Tibial nerve (tissue), 4 donors: ENCODE results near the gene LEUTX. TPM values are rescaled to one million over a fixed set of nuclear protein-coding genes. Genes with fewer than 3 reads are reported as not detected.

ENCODE experiments used
- DNase-seq, 2 donors: peaks; one replicate each; pipeline ENCODE4 v3.0.0-alpha.2; 2019; ENCODE audit warnings: low spot score in 2 of 2
- H3K27ac ChIP-seq, 4 donors: fragments of 200-600 bp; sonication (generic) in 3 of 4; one replicate each; pipeline ENCODE4 v1.5.1; 2017 to 2019; ENCODE audit warnings: mild to moderate bottlenecking in 1 of 4
- H3K27me3 ChIP-seq, 2 donors: fragments of 200-600 bp; sonication (generic) in 1 of 2; one replicate each; pipeline versions ENCODE4 v1.5.1 to v1.6.0; 2017 to 2019
- H3K36me3 ChIP-seq, 3 donors: fragments of 200-600 bp; sonication (generic); one replicate each; pipeline ENCODE4 v1.5.1; 2018 to 2019
- H3K4me1 ChIP-seq, 4 donors: fragments of 200-600 bp; sonication (generic) in 3 of 4; one replicate each; pipeline ENCODE4 v1.5.1; 2017 to 2019
- H3K4me3 ChIP-seq, 4 donors: fragments of 200-600 bp; sonication (generic) in 3 of 4; one replicate each; pipeline ENCODE4 v1.5.1; 2017 to 2019; ENCODE audit warnings: mild to moderate bottlenecking in 1 of 4, moderate library complexity in 1 of 4
- H3K9me3 ChIP-seq, 4 donors: fragments of 200-600 bp; sonication (generic) in 3 of 4; one replicate each; pipeline ENCODE4 v1.5.1; 2017 to 2019
- CTCF ChIP-seq, 5 experiments: fragments of 200-600 bp in 3 of 5; fragments of 450-650 bp in 2 of 5; sonication (generic) in 3 of 5; IDR thresholded peaks; one replicate each; pipeline ENCODE4 v1.5.1; 2016 to 2019; ENCODE audit warnings: antibody characterized with exemption in 5 of 5, mild to moderate bottlenecking in 3 of 5, moderate library complexity in 2 of 5
- EP300 ChIP-seq, 2 donors: sonication (generic); formaldehyde crosslinking; IDR thresholded peaks; one replicate each; pipeline ENCODE4 v1.6.1; 2017; ENCODE audit warnings: antibody characterized with exemption in 2 of 2, mild to moderate bottlenecking in 1 of 2
- POLR2A ChIP-seq, 2 donors: fragments of 450-650 bp; IDR thresholded peaks; one replicate each; pipeline ENCODE4 v1.6.1; 2017; ENCODE audit warnings: antibody characterized with exemption in 2 of 2, mild to moderate bottlenecking in 2 of 2, moderate library complexity in 2 of 2
- WGBS, 2 donors: methylation state at CpG; one replicate each; pipeline ENCODE4 v1.1.5; 2018; 5-methylcytosine and 5-hydroxymethylcytosine counted together
- total RNA-seq, 4 donors: library from RNA; depleted of rRNA; stranded (reverse); fragments of >200 nt; gene quantifications; one replicate each; pipeline ENCODE4 v1.1.0, GENCODE V29; 2016

The LEUTX gene
- total RNA-seq, 4 donors from 2014 or later: not detected

GRCh38 chr19:39820696-39821095 is 42.0 kb downstream of the LEUTX start:
- TF ChIP-seq CTCF (IDR thresholded peaks at IDR 0.05): no peak
- no peak for TF ChIP-seq POLR2A (IDR thresholded peaks at IDR 0.05)
- no peak for TF ChIP-seq EP300 (IDR thresholded peaks at IDR 0.05)

GRCh38 chr19:39823686-39824085 is 45.0 kb downstream of the LEUTX start:
- DNase-seq: no peak
- Histone ChIP-seq H3K27me3 (no peaks in the 10 kb centered on the region), H3K4me3 (peak overlapping the region; percentile 54 to 91 (median 66)), H3K9me3 (no peaks in the 10 kb centered on the region), H3K4me1 (peaks cover 0 to 27% (median 0%) of the 10 kb centered on the region in 4 donors), H3K27ac (peak overlapping the region in 3 of 4 donors; percentile 64 to 86 (median 76)), H3K36me3 (peaks cover 0 to 45% (median 4%) of the 10 kb centered on the region in 3 donors)
- TF ChIP-seq EP300 (IDR thresholded peaks at IDR 0.05) (no peak), CTCF (IDR thresholded peaks at IDR 0.05) (no peak), POLR2A (IDR thresholded peaks at IDR 0.05) (no peak)
- 20 to 31% methylated on average over 7 of the region's 7 CpGs for WGBS, 2 donors

More at GRCh38 chr19:39820696-39821095, 42.0 kb downstream of the LEUTX start:
- Histone ChIP-seq H3K4me1 (peaks cover 0 to 27% (median 0%) of the 10 kb centered on the region in 4 donors), H3K27ac (no peak overlapping the region), H3K4me3 (no peak overlapping the region), H3K36me3 (peaks cover 0 to 32% (median 0%) of the 10 kb centered on the region in 3 donors), H3K27me3 (no peaks in the 10 kb centered on the region), H3K9me3 (no peaks in the 10 kb centered on the region)
- WGBS, 2 donors: 92 to 95% methylated on average over 6 of the region's 6 CpGs
- DNase-seq: no peak

GRCh38 chr19:39824143-39825092 is 45.8 kb downstream of the LEUTX start:
- peaks cover 0 to 52% (median 4%) of the 10 kb centered on the region in 3 donors for H3K36me3 ChIP-seq
- H3K27me3 ChIP-seq: no peaks in the 10 kb centered on the region
- H3K4me1 ChIP-seq: peaks cover 0 to 27% (median 0%) of the 10 kb centered on the region in 4 donors
- H3K4me3 ChIP-seq: peak overlapping the region; percentile 54 to 91 (median 66)
- DNase-seq: peak; percentile 83 to 91
- WGBS, 2 donors: 4 to 13% methylated on average over 32 to 47 of the region's 47 CpGs
- H3K9me3 ChIP-seq: no peaks in the 10 kb centered on the region
- TF ChIP-seq POLR2A (IDR thresholded peaks at IDR 0.05) (peak in 1 of 2 donors; percentile 33), EP300 (IDR thresholded peaks at IDR 0.05) (no peak), CTCF (IDR thresholded peaks at IDR 0.05) (peak in 3 of 5 experiments; percentile 13 to 54 (median 30))
- H3K27ac ChIP-seq: peak overlapping the region; percentile 44 to 86 (median 70)

GRCh38 chr19:39825093-39825463 is 46.4 kb downstream of the LEUTX start:
- WGBS, 2 donors: 71 to 77% methylated on average over 10 to 11 of the region's 11 CpGs
- Histone ChIP-seq H3K36me3 (peaks cover 0 to 57% (median 4%) of the 10 kb centered on the region in 3 donors), H3K4me1 (peaks cover 0 to 27% (median 0%) of the 10 kb centered on the region in 4 donors), H3K4me3 (peak overlapping the region in 2 of 4 donors; percentile 61 to 91), H3K9me3 (no peaks in the 10 kb centered on the region), H3K27ac (peak overlapping the region in 3 of 4 donors; percentile 44 to 86 (median 50)), H3K27me3 (no peaks in the 10 kb centered on the region)
- TF ChIP-seq EP300 (IDR thresholded peaks at IDR 0.05) (no peak), CTCF (IDR thresholded peaks at IDR 0.05) (no peak), POLR2A (IDR thresholded peaks at IDR 0.05) (no peak)
- no peak for DNase-seq
